Transverse colon (tissue), 4 donors: Measurements from ENCODE around the gene AUH. TPM values are rescaled to one million over a fixed set of nuclear protein-coding genes. Genes with fewer than 3 reads are reported as not detected.

ENCODE experiments used
- DNase-seq: peaks from one replicate; pipeline ENCODE4 v3.0.0-alpha.2; 2019
- H3K27ac ChIP-seq, 4 donors: fragments of 200-600 bp; sonication (generic); 2 replicates each; pipeline ENCODE4 v1.5.1; 2016 to 2018; ENCODE audit warnings: inconsistent platforms in 4 of 4
- H3K27me3 ChIP-seq: fragments of 200-600 bp; sonication (generic); 2 replicates; pipeline ENCODE4 v1.5.1; 2017; ENCODE audit warnings: inconsistent platforms
- H3K36me3 ChIP-seq, 4 donors: fragments of 200-600 bp; sonication (generic); 2 replicates each; pipeline ENCODE4 v1.5.1; 2017 to 2019; ENCODE audit warnings: inconsistent platforms in 4 of 4
- H3K4me1 ChIP-seq, 4 donors: fragments of 200-600 bp; sonication (generic); 2 replicates each; pipeline ENCODE4 v1.5.1; 2017 to 2020; ENCODE audit warnings: inconsistent platforms in 4 of 4
- H3K4me3 ChIP-seq, 4 donors: fragments of 200-600 bp; sonication (generic); 1 replicate in 1 of 4; 2 replicates in 3 of 4; pipeline versions ENCODE4 v1.5.1 to v1.6.1; 2017 to 2019; ENCODE audit warnings: inconsistent platforms in 4 of 4
- H3K9me3 ChIP-seq, 2 donors: fragments of 200-600 bp; sonication (generic); 2 replicates each; pipeline ENCODE4 v1.5.1; 2017 to 2019; ENCODE audit warnings: inconsistent platforms in 2 of 2
- CTCF ChIP-seq, 5 experiments: fragments of 200-600 bp in 3 of 5; fragments of 450-650 bp in 2 of 5; sonication (generic) in 3 of 5; IDR thresholded peaks; 1 replicate in 2 of 5; 2 replicates in 3 of 5; pipeline ENCODE4 v1.5.1; 2016 to 2017; ENCODE audit warnings: antibody characterized with exemption in 5 of 5, inconsistent platforms in 3 of 5, mild to moderate bottlenecking in 2 of 5, moderate library complexity in 1 of 5
- EP300 ChIP-seq: sonication (generic); formaldehyde crosslinking; IDR thresholded peaks from one replicate; pipeline ENCODE4 v1.6.1; 2017; ENCODE audit warnings: antibody characterized with exemption, low read depth
- POLR2A ChIP-seq: fragments of 450-650 bp; IDR thresholded peaks from one replicate; pipeline ENCODE4 v1.6.1; 2016; ENCODE audit warnings: antibody characterized with exemption, mild to moderate bottlenecking, moderate library complexity
- POLR2AphosphoS5 ChIP-seq, 3 donors: sonication (generic); formaldehyde crosslinking; IDR thresholded peaks; one replicate each; pipeline ENCODE4 v1.6.1; 2016; ENCODE audit warnings: antibody characterized with exemption in 3 of 3
- WGBS, 2 donors: methylation state at CpG; one replicate each; pipeline ENCODE4 v1.1.5; 2018; ENCODE audit warnings: low coverage in 1 of 2; 5-methylcytosine and 5-hydroxymethylcytosine counted together
- in situ Hi-C, 4 donors: fragments of 200-750 bp; cut with MboI; loops; one replicate each; pipeline versions ENCODE4 v1.15.0 to v1.15.1; 2017; ENCODE audit warnings: low sequenced_read_pairs in 3 of 4, low pct_ligation_motif_present in 1 of 4, low pct_unique_long_range_greater_than_20kb in 1 of 4
- intact Hi-C: fragments of 100-400 bp; cut with DNase I; formaldehyde crosslinking; loops from one replicate; pipeline ENCODE4 v1.15.1; 2023; ENCODE audit warnings: low total_unique reads
- total RNA-seq, 4 donors: library from RNA; depleted of rRNA; stranded (reverse); fragments of >200 nt; gene quantifications; one replicate each; pipeline ENCODE4 v1.1.0, GENCODE V29; 2016

Gene AUH
- total RNA-seq, 4 donors from 2014 or later: 55.0 to 136 (median 83.8) TPM

- TF ChIP-seq POLR2A (no peak), EP300 (no peak), POLR2AphosphoS5 (IDR thresholded peaks at IDR 0.05) (no peak), CTCF (IDR thresholded peaks at IDR 0.05) (no peak)
- DNase-seq: no peak
- no peaks in the 10 kb centered on the region for H3K4me1 ChIP-seq
- 94 to 100% methylated on average over 1 of the region's 1 CpG for WGBS, 2 donors
- H3K4me3 ChIP-seq: no peak overlapping the region
- no peaks in the 10 kb centered on the region for H3K9me3 ChIP-seq
- in situ Hi-C loops (no loop called here), intact Hi-C loops (no loop called here)
- no peaks in the 10 kb centered on the region for H3K36me3 ChIP-seq
- no peaks in the 10 kb centered on the region for H3K27me3 ChIP-seq
- no peak overlapping the region for H3K27ac ChIP-seq
Measured at GRCh38 chr9:91259162-91259561, 102.6 kb downstream of the AUH start.

GRCh38 chr9:91258451-91258850 lies 103.3 kb downstream of the AUH start:
- no peak overlapping the region for H3K4me3 ChIP-seq
- WGBS, 2 donors: 87 to 95% methylated on average over 3 of the region's 3 CpGs
- H3K27me3 ChIP-seq: no peaks in the 10 kb centered on the region
- H3K4me1 ChIP-seq: no peaks in the 10 kb centered on the region
- H3K36me3 ChIP-seq: no peaks in the 10 kb centered on the region
- DNase-seq: no peak
- no peak overlapping the region for H3K27ac ChIP-seq
- H3K9me3 ChIP-seq: no peaks in the 10 kb centered on the region
- in situ Hi-C loops (no loop called here), intact Hi-C loops (no loop called here)
- TF ChIP-seq POLR2A (no peak), POLR2AphosphoS5 (IDR thresholded peaks at IDR 0.05) (no peak)

GRCh38 chr9:91256235-91256634 lies 105.5 kb downstream of the AUH start:
- H3K9me3 ChIP-seq: no peaks in the 10 kb centered on the region
- no peak overlapping the region for H3K4me3 ChIP-seq
- DNase-seq: no peak
- in situ Hi-C loops (no loop called here), intact Hi-C loops (no loop called here)
- no peak for TF ChIP-seq CTCF (IDR thresholded peaks at IDR 0.05)
- TF ChIP-seq EP300: no peak
- no peak for TF ChIP-seq POLR2A
- no peak for TF ChIP-seq POLR2AphosphoS5 (IDR thresholded peaks at IDR 0.05)
- no peaks in the 10 kb centered on the region for H3K27me3 ChIP-seq
- H3K4me1 ChIP-seq: no peaks in the 10 kb centered on the region
- no peaks in the 10 kb centered on the region for H3K36me3 ChIP-seq
- 62 to 71% methylated on average over 3 of the region's 3 CpGs for WGBS, 2 donors
- no peak overlapping the region for H3K27ac ChIP-seq

- Histone ChIP-seq H3K27ac (no peak overlapping the region), H3K4me1 (no peaks in the 10 kb centered on the region), H3K27me3 (no peaks in the 10 kb centered on the region), H3K4me3 (no peak overlapping the region), H3K36me3 (no peaks in the 10 kb centered on the region), H3K9me3 (no peaks in the 10 kb centered on the region)
- intact Hi-C loops: no loop called here
- TF ChIP-seq CTCF (IDR thresholded peaks at IDR 0.05): no peak
- TF ChIP-seq POLR2A: no peak
- no peak for TF ChIP-seq POLR2AphosphoS5 (IDR thresholded peaks at IDR 0.05)
- TF ChIP-seq EP300: no peak
- WGBS, 2 donors: 65 to 82% methylated on average over 3 of the region's 3 CpGs
- in situ Hi-C loops: no loop called here
- DNase-seq: no peak
Measured at GRCh38 chr9:91255327-91255726, 106.4 kb downstream of the AUH start.

GRCh38 chr9:91253488-91253887 lies 108.2 kb downstream of the AUH start:
- DNase-seq: no peak
- Histone ChIP-seq H3K4me1 (no peaks in the 10 kb centered on the region), H3K27ac (no peak overlapping the region), H3K36me3 (no peaks in the 10 kb centered on the region), H3K9me3 (no peaks in the 10 kb centered on the region), H3K27me3 (no peaks in the 10 kb centered on the region), H3K4me3 (no peak overlapping the region)
- in situ Hi-C loops: no loop called here
- 35% methylated on average over 1 of the region's 1 CpG; no CpG with 5 or more reads in 1 of the 2 donors for WGBS, 2 donors
- intact Hi-C loops: no loop called here
- TF ChIP-seq POLR2A (no peak), CTCF (IDR thresholded peaks at IDR 0.05) (peak in 1 of 5 experiments; percentile 11)
